Activated CD8-positive, alpha-beta memory T cell treated with anti-CD3 and anti-CD28 coated beads, Interleukin-2, amount 50 U/mL, for 4 hours (primary cell): ENCODE data around the gene KCNRG.
"Not testable (repeated sequence)": the region's sequence is repeated elsewhere in the genome, so short reads cannot be mapped to it uniquely, and the experiment has no call there.

Experiments used
- DNase-seq: peaks from one replicate; pipeline ENCODE4 v3.0.0-alpha.2; 2020

Gene KCNRG, protein sequence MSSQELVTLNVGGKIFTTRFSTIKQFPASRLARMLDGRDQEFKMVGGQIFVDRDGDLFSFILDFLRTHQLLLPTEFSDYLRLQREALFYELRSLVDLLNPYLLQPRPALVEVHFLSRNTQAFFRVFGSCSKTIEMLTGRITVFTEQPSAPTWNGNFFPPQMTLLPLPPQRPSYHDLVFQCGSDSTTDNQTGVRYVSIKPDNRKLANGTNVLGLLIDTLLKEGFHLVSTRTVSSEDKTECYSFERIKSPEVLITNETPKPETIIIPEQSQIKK

DNA sequence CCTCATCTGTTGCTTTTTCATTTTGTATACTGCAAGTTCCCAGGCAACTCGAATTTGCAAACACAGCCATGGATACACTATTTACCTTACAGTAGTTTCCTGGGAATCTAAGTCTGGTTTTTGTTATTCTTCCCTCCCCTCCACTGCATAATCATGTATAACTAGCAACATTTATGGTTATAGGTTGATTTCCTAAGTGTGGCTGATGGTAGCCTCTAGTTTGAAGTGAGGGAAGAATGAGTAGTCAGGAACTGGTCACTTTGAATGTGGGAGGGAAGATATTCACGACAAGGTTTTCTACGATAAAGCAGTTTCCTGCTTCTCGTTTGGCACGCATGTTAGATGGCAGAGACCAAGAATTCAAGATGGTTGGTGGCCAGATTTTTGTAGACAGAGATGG, at the start of gene KCNRG:
Gene KCNRG, plus strand, starts transcription at position 187 of the 400 bp plus-strand sequence. Its CDS starts 50 bp downstream, at position 237.
- DNase-seq = no peak

DNA sequence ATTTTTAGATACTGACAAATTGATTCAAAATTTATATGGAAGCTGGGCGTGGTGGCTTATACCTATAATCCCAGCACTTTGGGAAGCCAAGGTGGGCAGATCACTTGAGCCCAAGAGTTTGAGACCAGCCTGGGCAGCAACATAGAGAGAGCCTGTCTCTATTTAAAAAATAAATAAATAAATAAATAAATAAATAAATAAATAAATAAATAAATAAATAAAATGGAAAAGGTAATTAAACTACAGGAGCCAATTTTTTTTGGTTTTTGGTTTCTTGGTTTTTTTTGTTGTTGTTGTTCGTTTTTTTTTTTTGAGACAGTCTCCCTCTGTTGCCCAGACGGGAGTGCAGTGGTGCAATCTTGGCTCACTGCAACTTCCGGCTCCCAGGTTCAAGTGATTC, 47.8 kb upstream of the KCNRG start:
- no peak for DNase-seq

DNA sequence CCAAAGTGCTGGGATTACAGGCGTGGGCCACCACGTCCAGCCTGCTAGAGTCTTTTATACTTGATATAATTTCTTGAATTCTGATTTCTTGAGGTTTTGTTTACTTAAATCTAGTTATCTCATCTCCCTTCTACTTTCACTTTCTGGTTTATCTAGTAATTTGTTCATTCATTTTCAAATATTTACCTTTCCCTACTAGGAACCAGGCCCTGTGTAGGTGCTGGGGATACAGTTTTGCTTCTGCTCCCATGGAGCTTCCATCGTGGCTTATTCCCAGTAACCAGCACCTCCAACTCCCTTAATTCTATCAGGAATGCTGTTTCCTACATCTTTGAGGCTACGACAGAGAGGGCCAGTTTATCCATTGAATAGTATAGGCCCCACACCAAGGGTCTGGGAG, 42.5 kb upstream of the KCNRG start:
- no peak for DNase-seq

DNA sequence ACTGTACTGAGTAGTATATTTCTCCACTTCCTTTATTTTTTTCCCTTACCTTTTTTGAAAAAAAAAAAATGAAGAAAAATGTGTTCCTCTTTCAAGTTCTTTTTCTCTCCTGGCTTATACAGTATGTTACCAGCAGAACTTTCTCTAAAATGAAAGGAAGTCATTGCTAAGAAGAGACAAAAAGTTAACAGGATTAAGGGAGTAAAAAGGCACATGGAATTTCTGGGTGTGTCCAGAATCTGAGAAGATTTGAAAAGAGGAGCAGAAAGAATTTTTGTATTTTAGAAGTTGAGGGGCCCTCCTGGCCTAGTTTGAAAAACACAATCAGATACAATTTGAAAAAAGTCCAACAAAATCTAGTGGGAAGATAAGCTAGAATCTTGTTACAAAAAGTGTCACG, 39.4 kb upstream of the KCNRG start:
- DNase-seq = no peak

DNA sequence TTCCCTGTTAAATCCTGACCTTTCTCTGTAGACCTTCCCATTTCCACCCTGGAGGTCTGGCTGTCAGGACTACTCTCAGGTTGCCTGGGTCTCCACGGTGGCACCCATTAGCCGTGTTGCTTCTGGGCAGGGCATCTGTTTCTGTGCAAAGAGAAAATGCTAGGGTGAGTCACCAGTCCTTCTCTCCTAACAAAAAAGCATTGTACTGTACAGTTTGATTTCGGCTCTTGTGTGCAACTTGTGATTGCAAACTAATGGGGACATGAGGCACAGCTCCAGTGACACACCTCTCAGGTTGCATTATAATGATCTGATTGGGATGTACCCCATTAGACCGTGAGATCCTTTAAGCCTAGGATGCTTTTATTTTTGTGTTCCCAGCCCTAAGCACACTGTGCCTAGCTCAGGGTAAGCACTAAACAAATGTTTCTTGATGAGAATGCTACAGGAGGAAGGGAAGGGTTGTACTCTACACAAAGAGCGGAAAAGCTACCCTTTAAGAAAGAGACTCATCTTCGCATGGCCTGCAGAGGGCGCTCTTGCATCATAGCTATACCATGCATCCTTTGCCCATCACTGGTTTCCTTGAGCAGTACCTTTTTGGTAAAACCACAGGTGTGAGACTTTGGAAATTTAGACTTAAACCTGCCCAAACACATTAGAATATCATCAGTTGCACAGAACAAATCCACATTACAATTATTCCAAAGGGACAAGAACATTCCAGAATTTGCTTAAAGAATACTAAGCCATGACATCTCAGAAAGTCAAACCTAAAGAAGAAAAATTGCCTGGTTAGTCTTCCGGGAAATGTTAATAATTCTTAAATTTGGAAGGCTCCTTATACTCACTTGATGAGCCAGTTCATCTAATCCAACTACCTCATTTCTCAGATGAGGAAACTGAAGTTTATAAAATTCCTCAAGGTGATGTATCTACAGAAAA, 38.7 kb upstream of the KCNRG start:
- peak; percentile 76 for DNase-seq

DNA sequence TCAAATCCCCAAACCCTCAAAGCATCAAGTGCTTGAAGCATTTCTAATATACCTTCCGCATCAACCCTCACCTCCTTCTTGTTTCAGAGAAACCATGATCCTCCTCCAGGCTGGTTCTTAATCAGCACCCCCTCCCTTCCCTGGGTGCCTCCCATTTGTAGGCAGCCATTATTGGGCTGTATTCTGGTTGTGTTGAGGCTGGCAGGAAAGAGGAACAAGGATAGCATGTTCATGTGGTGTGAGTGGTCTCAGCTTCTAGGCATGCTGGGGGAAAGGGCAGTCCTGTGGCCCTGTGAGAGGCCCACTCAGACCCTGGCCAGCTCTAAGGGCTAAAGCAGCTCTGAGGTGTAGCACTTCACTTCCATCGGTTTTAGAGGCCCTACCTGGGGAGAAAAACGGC, 37.3 kb upstream of the KCNRG start:
- no peak for DNase-seq

DNA sequence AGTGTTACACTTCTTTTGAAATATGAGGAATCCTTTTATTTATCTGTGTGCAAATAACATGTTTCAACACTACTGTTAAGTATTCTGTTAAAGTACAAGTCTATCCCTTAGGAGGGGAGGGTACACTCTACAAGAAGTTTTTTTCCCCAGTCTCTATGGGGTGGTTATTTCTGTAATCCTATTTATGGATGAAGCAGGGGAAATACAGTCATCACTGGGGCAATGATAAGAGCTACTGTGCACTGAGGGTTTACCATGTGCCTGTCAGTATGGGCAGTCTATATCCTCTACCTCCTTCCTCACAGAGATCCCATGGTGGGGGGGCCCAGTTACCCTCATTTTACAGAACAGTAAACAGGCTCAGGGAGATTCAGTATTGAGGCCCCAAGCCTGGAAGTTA, 35.0 kb upstream of the KCNRG start:
- no peak for DNase-seq

DNA sequence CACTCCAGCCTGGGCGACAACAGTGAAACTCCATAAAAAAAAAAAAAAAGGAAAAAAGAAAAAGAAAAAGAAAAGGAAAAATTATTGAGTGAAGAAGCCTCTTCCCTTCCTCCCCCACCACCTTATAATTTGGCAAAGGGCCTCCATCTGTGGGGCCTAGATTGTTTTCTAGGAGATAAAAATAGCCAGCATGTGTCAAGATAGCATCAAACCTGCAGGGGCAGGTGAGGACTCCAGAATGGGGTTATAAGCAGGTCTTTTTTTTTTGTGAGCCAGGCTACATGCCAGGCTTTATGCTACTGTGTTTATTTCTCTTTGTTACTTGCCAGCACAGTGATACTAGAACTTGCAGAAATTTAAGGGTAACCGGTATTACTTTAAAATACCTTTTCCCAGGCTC, 30.1 kb upstream of the KCNRG start:
- DNase-seq = no peak

DNA sequence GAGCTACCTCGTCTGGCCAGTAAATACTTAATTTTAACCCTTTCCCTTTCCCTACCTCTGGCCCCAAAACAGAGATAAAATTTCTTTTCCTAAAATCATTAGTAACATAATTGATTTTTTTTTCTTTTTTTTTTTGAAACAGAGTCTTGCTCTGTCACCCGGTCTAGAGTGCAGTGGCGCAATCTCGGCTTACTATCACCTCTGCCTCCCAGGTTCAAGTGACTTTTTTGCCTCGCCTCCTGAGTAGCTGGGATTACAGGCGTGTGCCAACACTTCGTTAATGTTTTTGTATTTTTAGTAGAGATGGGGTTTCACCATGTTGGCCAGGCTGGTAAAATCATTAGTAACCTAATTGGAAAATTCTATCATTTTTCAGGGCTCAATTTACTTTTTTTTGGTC, 28.8 kb upstream of the KCNRG start:
- no peak for DNase-seq

DNA sequence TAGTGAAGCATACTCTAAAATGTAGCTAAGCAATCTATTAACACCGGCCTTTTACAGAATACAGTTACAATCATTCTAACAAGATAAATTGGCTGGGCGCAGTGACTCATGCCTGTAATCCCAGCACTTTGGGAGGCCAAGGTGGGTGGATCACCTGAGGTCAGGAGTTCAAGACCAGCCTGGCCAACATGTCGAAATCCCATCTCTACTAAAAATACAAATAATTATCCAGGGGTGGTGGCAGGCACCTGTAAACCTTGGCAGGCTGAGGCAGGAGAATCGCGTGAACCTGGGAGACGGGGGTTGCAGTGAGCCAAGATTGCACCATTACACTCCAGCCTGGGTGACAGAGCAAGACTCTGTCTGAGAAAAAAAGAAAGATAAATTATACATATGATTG, 24.6 kb upstream of the KCNRG start:
- DNase-seq = not testable (repeated sequence)

DNA sequence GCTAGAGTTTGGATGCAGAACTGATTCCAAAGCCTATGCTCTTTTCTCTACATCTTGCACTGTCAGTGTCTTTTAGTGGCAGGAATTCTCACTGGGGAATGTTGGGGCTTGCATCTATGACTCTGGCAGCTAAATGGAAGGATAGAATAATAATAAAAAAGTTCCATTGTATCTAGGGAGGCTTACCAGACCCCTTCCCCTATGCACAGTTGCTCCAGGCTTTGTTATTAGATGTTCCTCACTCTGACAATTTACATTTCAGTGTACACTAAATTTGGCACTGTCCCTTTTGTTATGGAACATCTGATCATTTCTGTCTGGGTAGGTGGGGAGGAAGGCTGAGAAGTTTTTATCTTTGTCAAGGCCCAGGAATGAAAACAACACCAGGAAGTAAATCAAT, 22.1 kb upstream of the KCNRG start:
- DNase-seq = no peak

DNA sequence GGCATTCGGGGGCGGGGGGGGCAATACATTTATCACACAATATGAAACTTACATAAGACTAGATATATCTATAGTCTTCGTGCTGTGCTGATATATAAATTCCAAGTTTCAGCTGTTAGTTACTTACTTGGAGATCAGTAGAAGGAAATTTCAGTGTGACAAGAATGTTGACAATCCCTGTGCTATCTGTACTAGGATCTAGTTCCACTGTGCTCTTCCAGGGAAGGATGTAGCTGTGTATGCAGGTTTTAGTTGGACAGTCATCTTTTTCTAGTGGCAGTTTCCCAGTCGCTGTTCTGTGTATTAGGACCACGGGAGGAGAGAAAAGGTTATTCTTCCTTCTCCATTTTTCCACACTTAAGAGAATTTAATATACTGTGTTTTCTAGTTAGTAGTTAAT, 21.6 kb upstream of the KCNRG start:
- DNase-seq = no peak

DNA sequence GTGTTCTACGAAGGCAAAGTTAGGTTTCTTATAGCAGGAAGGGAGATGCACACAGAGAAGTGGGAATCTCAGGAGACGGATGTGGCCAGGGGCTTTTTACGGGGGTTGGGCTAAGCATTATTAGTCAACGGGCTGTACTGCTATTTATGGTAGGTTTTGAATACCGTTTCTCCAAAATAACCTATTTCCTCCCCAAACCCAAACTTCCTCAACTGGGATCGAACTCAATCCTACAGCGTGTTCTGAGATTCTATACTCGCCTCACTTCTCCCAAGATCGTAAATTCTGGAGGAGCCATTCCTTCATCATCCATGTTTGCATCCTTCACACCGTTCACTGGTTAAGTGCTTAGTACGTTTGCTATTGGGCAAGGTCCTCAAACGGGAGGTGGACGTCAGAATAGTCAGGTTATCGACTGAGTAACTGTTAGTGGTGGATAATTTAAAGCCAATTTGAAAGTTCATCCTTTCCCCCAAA, 19.6 kb upstream of the KCNRG start:
- DNase-seq = no peak

DNA sequence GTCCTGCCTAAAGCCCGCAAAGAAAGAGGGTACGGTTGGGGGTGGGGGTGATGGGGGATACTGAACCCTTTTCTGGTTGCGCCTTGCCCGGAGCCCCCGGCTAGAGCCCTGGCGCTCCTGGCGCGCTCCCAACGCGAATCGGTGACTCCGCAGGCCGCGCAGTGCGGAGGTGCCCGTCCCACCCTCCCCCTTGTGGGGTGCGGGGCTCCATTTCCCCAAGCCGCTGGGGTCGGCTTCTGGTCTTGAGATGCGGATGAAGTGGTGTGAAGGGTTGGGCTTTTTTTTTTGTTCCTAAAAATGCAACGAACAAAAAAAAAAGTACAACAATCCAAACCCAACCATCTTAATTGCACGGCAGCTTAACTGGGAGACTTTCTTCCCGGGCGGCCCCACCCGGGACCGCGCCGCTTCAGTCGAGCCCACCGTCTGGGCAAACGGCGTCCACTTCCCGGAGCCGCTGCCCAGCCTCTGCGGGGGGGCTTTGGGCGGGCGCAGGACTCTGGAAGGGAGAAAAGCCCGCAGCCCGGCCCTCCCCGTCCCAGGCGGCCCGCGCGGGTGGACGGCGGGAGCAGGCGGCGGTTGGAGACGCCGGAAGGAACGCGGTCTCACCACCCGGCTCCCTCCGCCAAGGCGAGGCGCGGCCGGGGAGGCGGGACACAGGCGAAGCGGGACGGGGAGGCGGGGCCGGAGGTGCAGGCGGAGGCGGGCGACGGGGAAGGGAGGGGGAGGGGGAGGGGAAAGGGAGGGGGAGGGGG, 18.9 kb upstream of the KCNRG start:
- peak; percentile 85 for DNase-seq

DNA sequence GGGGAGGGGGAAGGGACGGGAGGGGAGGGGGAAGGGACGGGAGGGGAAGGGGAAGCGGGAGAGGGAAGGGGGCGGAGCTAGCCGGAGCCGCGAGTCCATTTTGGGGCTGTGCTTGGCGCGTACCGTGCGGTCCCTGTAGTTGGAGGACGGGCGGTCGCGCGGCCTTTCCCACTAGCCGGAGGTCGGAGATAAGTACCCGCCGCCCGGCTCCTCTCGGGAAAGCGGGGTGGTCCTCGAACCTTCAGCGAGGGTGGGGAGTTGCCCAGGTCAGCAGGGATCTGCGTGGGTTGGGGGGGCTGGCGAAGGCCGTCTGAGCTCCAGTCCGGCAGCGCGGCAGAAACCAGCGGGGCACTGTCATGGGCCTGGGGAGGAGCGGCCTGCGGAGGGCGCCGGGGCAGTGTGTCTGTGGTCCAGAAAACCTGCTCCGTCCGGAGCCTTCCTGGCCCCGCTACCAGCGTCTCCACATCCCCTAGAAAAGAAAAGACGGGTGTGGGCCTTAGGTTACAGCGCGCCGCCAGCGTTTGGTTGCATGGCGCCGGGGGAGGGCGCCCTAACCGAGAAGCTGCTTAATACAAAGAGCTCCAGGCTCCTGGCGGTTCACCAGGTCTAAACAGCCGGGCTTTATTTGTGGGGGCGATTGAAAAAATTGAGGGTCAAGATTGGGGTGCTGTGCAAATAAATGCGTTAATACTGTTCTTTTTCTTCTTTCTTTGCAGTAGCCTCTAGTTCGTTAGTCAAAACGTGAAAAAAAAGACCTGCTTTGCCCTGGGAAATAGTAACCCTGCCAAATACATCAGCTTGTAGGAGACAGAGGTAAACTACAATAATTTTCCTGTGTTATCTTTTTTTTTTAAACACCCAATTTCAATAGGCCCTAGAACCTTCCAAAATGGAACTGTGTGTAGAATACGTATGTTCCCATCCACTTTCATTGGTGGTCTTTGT, 18.0 kb upstream of the KCNRG start, which contains the start of gene TRIM13:
Gene TRIM13, plus strand, starts transcription at position 92 of the 945 bp plus-strand sequence. CDS start 14,899 bp downstream, outside the sequence.
- DNase-seq = peak; percentile 81

DNA sequence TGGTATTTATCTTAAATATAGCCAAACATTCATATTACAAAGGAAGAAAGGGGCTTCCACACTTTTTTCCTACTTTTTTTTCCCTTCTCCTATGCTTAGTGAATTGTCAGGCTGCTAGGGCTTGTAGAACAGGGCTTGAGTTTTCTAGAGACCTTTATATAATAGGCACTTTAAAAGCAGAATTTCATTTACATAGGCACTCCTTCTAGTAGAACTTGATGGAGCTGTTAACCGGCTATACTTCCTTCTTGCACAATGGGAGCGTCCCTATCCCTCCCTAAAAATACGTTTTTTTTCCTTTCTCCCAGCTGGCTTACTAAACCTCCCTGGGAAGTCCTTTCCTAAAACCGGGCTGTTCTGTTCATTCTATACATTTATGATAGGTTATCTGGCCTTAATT, 17.3 kb upstream of the KCNRG start:
- DNase-seq = no peak

DNA sequence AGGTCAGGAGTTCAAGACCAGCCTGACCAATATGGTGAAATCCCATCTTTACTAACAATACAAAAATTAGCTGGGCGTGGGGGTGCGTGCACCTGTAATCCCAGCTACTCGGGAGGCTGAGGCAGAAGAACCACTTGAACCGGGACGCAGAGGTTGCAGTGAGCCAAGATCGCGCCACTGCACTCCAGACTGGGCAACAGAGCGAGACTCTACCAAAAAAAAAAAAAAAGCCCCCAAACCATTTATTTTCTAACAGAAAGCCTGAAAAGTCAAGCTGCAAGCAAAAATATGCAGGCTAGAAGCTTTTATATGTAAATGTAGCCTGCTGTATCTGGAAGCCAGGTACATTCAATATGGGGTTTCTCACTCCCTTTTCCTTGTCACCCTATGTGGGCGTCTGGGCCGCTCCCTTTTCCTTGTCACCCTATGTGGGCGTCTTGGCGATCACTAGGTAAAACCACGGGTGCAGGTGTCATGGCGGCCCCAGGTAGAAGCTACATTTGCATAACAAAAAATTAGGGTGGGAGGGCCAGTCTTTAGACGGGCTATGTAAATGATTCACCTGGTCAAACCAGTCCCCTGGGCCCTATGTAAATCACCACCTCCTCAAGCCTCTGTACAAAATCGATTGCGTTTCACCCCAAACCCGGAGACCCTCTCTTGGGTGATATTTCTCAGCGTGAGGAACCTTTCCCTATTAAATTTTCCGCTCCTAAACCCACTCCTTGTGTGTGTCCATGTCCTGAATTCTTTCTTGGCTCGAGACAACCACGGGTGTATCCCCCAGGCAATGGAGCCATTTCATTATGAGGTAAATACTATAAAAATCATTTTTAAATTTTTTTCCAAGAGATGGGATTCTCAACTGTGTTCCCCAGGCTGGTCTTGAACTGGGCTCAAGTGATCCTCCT, 16.3 kb upstream of the KCNRG start:
- no peak for DNase-seq

DNA sequence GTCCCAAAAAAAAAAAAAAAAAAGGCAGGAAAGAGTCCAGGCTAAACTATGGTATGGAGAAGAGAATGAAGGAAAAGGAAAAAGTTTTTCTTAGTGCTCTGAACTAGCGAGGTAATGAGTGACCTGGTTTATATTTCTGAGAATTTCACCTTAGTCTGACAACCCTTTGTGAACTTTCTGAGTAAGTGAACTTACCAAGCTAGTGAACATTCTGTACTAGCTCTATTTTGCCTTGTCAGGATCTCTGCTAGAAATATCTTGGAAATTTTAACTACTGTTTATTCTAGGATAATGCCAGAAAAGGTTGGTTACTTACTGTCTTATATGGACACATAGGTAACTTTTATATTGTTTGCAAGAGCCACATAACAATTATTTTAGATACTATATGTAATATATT, 14.0 kb upstream of the KCNRG start:
- no peak for DNase-seq

DNA sequence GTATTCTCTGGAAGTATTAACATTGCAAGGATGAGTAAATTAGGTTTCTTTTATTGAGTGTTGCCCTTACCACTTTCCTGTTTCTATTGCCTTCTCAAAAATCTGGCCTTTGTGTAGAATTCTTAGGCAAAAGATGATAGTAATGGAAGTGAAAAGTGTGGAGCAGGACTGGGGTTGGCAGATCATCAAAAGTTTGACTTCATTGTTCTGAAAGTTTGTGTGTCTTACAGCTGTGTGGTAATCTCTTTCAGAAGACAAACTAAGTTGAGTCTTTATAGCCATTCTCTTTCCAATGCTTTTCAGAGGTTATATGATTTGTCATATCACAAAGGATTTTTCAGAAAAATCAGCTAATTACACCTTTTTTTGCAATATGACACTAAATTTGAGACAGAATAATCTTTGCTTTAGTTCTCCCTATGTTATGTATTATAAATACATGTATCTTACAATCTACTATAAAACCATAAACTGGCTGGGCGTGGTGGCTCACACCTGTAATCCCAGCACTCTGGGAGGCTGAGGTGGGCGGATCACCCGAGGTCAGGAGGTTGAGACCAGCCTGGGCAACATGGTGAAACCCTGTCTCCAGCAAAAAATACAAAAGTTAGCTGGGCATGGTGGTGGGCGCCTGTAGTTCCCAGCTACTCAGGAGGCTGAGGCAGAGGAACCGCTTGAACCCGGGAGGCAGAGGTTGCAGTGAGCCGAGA, 8.7 kb upstream of the KCNRG start:
- DNase-seq = no peak

DNA sequence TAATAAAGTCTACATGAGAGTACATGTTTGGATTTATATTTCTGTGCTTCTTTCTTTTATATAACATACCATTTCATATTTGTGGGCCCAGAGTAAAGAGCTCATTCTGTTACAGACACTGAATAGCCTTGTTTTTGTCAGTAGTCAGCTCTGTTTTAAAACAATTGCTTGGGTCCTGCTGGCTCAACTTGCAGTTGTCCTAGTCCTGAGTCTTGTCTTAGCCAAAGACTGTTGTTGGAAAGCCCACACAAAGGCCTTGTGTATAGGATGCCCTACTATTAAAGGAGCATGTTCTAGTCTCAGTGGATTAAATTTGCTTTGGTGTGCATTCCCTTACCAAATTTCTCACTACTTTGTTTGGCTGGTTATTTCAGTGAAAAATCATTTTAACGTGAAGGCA, 3.8 kb upstream of the KCNRG start:
- no peak for DNase-seq
